Esophagus (tissue), 2 donors: ENCODE measurements around the gene CGN. TPM values are rescaled to one million over a fixed set of nuclear protein-coding genes. Genes with fewer than 3 reads are reported as not detected.

ENCODE experiments used
- H3K27ac ChIP-seq, 2 donors: one replicate each; pipeline ENCODE4 v1.5.1; 2013; ENCODE audit warnings: low read depth in 2 of 2, mild to moderate bottlenecking in 2 of 2, inconsistent platforms in 1 of 2, low read length in 1 of 2, moderate library complexity in 1 of 2
- H3K27me3 ChIP-seq, 2 donors: one replicate each; pipeline ENCODE4 v1.6.1; 2013; ENCODE audit warnings: low read length in 2 of 2, control low read depth in 1 of 2, mild to moderate bottlenecking in 1 of 2; ENCODE audit not compliant: insufficient read depth in 2 of 2, control insufficient read depth in 1 of 2
- H3K36me3 ChIP-seq, 2 donors: one replicate each; pipeline ENCODE4 v1.6.1; 2013; ENCODE audit warnings: low read length in 1 of 2; ENCODE audit not compliant: control insufficient read depth in 2 of 2, insufficient read depth in 2 of 2
- H3K4me1 ChIP-seq, 2 donors: one replicate each; pipeline ENCODE4 v1.6.1; 2013; ENCODE audit warnings: low read length in 1 of 2; ENCODE audit not compliant: control insufficient read depth in 2 of 2, insufficient read depth in 2 of 2
- H3K4me3 ChIP-seq, 2 donors: one replicate each; pipeline ENCODE4 v1.5.1; 2013; ENCODE audit warnings: low read length in 2 of 2, mild to moderate bottlenecking in 2 of 2, low read depth in 1 of 2, moderate library complexity in 1 of 2
- H3K9me3 ChIP-seq, 2 donors: one replicate each; pipeline ENCODE4 v1.6.1; 2013; ENCODE audit warnings: mild to moderate bottlenecking in 2 of 2, low read depth in 1 of 2, low read length in 1 of 2, moderate library complexity in 1 of 2; ENCODE audit not compliant: control insufficient read depth in 2 of 2, insufficient read depth in 1 of 2
- WGBS, 2 donors: extraction: QIAGEN DNeasy Blood & Tissue Kit; methylation state at CpG; one replicate each; pipeline ENCODE4 v1.1.7; 2013; 5-methylcytosine and 5-hydroxymethylcytosine counted together
- polyA plus RNA-seq, 2 donors: library from polyadenylated mRNA; stranded (reverse); fragments of 200-250 nt; gene quantifications; one replicate each; pipeline ENCODE4 v1.2.3, GENCODE V29; 2013
- donor health status: healthy with polysubstance abuse.
- donor health status: Bipolar disorder and iron deficiency.

CGN gene
- polyA plus RNA-seq, 2 donors: 10.5 to 13.7 TPM

GRCh38 chr1:151478923-151479322 lies 32.3 kb upstream of the CGN start:
- Histone ChIP-seq H3K4me1 (no peaks in the 10 kb centered on the region), H3K36me3 (no peaks in the 10 kb centered on the region), H3K27ac (no peak overlapping the region), H3K4me3 (no peak overlapping the region), H3K27me3 (no peaks in the 10 kb centered on the region), H3K9me3 (no peaks in the 10 kb centered on the region)
- 78 to 85% methylated on average over 2 of the region's 2 CpGs for WGBS, 2 donors

- no peak overlapping the region for H3K4me3 ChIP-seq
- H3K9me3 ChIP-seq: no peaks in the 10 kb centered on the region
- no peaks in the 10 kb centered on the region for H3K4me1 ChIP-seq
- H3K27me3 ChIP-seq: no peaks in the 10 kb centered on the region
- WGBS, 2 donors: 87 to 94% methylated on average over 5 of the region's 5 CpGs
- H3K36me3 ChIP-seq: no peaks in the 10 kb centered on the region
- no peak overlapping the region for H3K27ac ChIP-seq
Measured at GRCh38 chr1:151479462-151479861, 31.7 kb upstream of the CGN start.

GRCh38 chr1:151482017-151482416 lies 29.2 kb upstream of the CGN start:
- Histone ChIP-seq H3K27me3 (no peaks in the 10 kb centered on the region), H3K4me1 (no peaks in the 10 kb centered on the region), H3K4me3 (no peak overlapping the region), H3K9me3 (no peaks in the 10 kb centered on the region), H3K36me3 (no peaks in the 10 kb centered on the region), H3K27ac (no peak overlapping the region)
- WGBS, 2 donors: 91 to 98% methylated on average over 1 of the region's 1 CpG

GRCh38 chr1:151485685-151486255 lies 25.4 kb upstream of the CGN start:
- Histone ChIP-seq H3K9me3 (no peaks in the 10 kb centered on the region), H3K4me3 (no peak overlapping the region), H3K36me3 (no peaks in the 10 kb centered on the region), H3K4me1 (no peaks in the 10 kb centered on the region), H3K27ac (no peak overlapping the region), H3K27me3 (no peaks in the 10 kb centered on the region)
- WGBS, 2 donors: 76 to 78% methylated on average over 5 of the region's 5 CpGs

GRCh38 chr1:151486557-151486956 lies 24.6 kb upstream of the CGN start:
- H3K36me3 ChIP-seq: no peaks in the 10 kb centered on the region
- no peaks in the 10 kb centered on the region for H3K27me3 ChIP-seq
- no peak overlapping the region for H3K27ac ChIP-seq
- H3K9me3 ChIP-seq: no peaks in the 10 kb centered on the region
- no peaks in the 10 kb centered on the region for H3K4me1 ChIP-seq
- H3K4me3 ChIP-seq: no peak overlapping the region
- 63 to 81% methylated on average over 1 of the region's 1 CpG for WGBS, 2 donors

- H3K27me3 ChIP-seq: no peaks in the 10 kb centered on the region
- no peak overlapping the region for H3K27ac ChIP-seq
- whole genome bisulfite sequencing, 2 donors: 81 to 84% methylated on average over 5 of the region's 5 CpGs
- H3K4me3 ChIP-seq: no peak overlapping the region
- H3K36me3 ChIP-seq: no peaks in the 10 kb centered on the region
- H3K4me1 ChIP-seq: no peaks in the 10 kb centered on the region
- H3K9me3 ChIP-seq: no peaks in the 10 kb centered on the region
Measured at GRCh38 chr1:151491641-151492040, 19.5 kb upstream of the CGN start.

GRCh38 chr1:151492120-151492519 lies 19.1 kb upstream of the CGN start:
- no peaks in the 10 kb centered on the region for H3K9me3 ChIP-seq
- WGBS, 2 donors: 59 to 78% methylated on average over 1 of the region's 1 CpG
- no peak overlapping the region for H3K27ac ChIP-seq
- H3K4me3 ChIP-seq: no peak overlapping the region
- H3K36me3 ChIP-seq: no peaks in the 10 kb centered on the region
- H3K4me1 ChIP-seq: no peaks in the 10 kb centered on the region
- H3K27me3 ChIP-seq: no peaks in the 10 kb centered on the region

- no peaks in the 10 kb centered on the region for H3K4me1 ChIP-seq
- no peak overlapping the region for H3K27ac ChIP-seq
- WGBS, 2 donors: 78 to 91% methylated on average over 3 of the region's 3 CpGs
- no peaks in the 10 kb centered on the region for H3K9me3 ChIP-seq
- H3K4me3 ChIP-seq: no peak overlapping the region
- H3K27me3 ChIP-seq: no peaks in the 10 kb centered on the region
- H3K36me3 ChIP-seq: no peaks in the 10 kb centered on the region
Measured at GRCh38 chr1:151493042-151493441, 18.1 kb upstream of the CGN start.

- Histone ChIP-seq H3K4me1 (no peaks in the 10 kb centered on the region), H3K9me3 (no peaks in the 10 kb centered on the region), H3K4me3 (no peak overlapping the region), H3K36me3 (no peaks in the 10 kb centered on the region), H3K27ac (peak overlapping the region in 1 of 2 donors; percentile 41), H3K27me3 (no peaks in the 10 kb centered on the region)
- WGBS, 2 donors: 0 to 7% methylated on average over 1 of the region's 1 CpG
Measured at GRCh38 chr1:151494741-151495281, 16.4 kb upstream of the CGN start.

- H3K9me3 ChIP-seq: no peaks in the 10 kb centered on the region
- 74 to 89% methylated on average over 1 of the region's 1 CpG for WGBS, 2 donors
- no peak overlapping the region for H3K4me3 ChIP-seq
- no peaks in the 10 kb centered on the region for H3K36me3 ChIP-seq
- H3K27ac ChIP-seq: no peak overlapping the region
- no peaks in the 10 kb centered on the region for H3K27me3 ChIP-seq
- H3K4me1 ChIP-seq: no peaks in the 10 kb centered on the region
Measured at GRCh38 chr1:151495316-151495715, 15.9 kb upstream of the CGN start.
